ENCODE measurements around the gene OXCT2.
"Not testable (repeated sequence)": the region's sequence is repeated elsewhere in the genome, so short reads cannot be mapped to it uniquely, and the experiment has no call there.

- TF ChIP-seq, protein P1, sequence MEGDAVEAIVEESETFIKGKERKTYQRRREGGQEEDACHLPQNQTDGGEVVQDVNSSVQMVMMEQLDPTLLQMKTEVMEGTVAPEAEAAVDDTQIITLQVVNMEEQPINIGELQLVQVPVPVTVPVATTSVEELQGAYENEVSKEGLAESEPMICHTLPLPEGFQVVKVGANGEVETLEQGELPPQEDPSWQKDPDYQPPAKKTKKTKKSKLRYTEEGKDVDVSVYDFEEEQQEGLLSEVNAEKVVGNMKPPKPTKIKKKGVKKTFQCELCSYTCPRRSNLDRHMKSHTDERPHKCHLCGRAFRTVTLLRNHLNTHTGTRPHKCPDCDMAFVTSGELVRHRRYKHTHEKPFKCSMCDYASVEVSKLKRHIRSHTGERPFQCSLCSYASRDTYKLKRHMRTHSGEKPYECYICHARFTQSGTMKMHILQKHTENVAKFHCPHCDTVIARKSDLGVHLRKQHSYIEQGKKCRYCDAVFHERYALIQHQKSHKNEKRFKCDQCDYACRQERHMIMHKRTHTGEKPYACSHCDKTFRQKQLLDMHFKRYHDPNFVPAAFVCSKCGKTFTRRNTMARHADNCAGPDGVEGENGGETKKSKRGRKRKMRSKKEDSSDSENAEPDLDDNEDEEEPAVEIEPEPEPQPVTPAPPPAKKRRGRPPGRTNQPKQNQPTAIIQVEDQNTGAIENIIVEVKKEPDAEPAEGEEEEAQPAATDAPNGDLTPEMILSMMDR (IDR thresholded peaks at IDR 0.05): not testable (repeated sequence)
- not testable (repeated sequence) for TF ChIP-seq POLR2A (IDR thresholded peaks at IDR 0.05)
These were observed 16.8 kb upstream of the OXCT2 start for GRCh38 chr1:39787964-39788363.
